Keratinocyte (primary cell): ENCODE measurements around the gene TMEM39B. TPM values are rescaled to one million over a fixed set of nuclear protein-coding genes. Genes with fewer than 3 reads are reported as not detected.

ENCODE experiments used
- DNase-seq: peaks from one replicate; pipeline ENCODE4 v3.0.0-alpha.2; 2011; ENCODE audit warnings: low read depth, missing footprints, low spot score
- FAIRE-seq: peaks from 2 replicates; lab custom pipeline; 2011; peaks lifted over from hg19 to GRCh38; lab: Jason Lieb, UNC
- H2AFZ ChIP-seq: 2 replicates; pipeline ENCODE4 v1.6.0; 2012; ENCODE audit warnings: low read length, control low read depth, inconsistent platforms; ENCODE audit not compliant: control insufficient read depth
- H3K27ac ChIP-seq: 2 replicates; pipeline ENCODE4 v1.5.1; 2011; ENCODE audit warnings: low read length; ENCODE audit not compliant: control insufficient read depth, insufficient read depth
- H3K27me3 ChIP-seq: 3 replicates; pipeline ENCODE4 v1.6.0; 2011; ENCODE audit warnings: low read length; ENCODE audit not compliant: control insufficient read depth, insufficient read depth; ENCODE audit errors: extremely low read depth
- H3K36me3 ChIP-seq, 2 experiments: 2 replicates in 1 of 2; 3 replicates in 1 of 2; pipeline ENCODE4 v1.5.1; 2011; ENCODE audit warnings: low read length in 2 of 2, mild to moderate bottlenecking in 1 of 2; ENCODE audit not compliant: control insufficient read depth in 2 of 2, insufficient read depth in 2 of 2; ENCODE audit errors: extremely low read depth in 1 of 2
- H3K4me1 ChIP-seq: 3 replicates; pipeline ENCODE4 v1.5.1; 2011; ENCODE audit warnings: low read length; ENCODE audit not compliant: control insufficient read depth, insufficient read depth; ENCODE audit errors: extremely low read depth
- H3K4me2 ChIP-seq: 3 replicates; pipeline ENCODE4 v1.6.0; 2011; ENCODE audit warnings: low read depth, low read length; ENCODE audit not compliant: control insufficient read depth, insufficient read depth; ENCODE audit errors: extremely low read depth
- H3K4me3 ChIP-seq, 3 experiments: fragments of 200-600 bp in 1 of 3; sonication (generic) in 1 of 3; 2 replicates in 2 of 3; 3 replicates in 1 of 3; pipeline ENCODE4 v1.5.1; 2011 to 2016; ENCODE audit warnings: low read length in 3 of 3, mild to moderate bottlenecking in 3 of 3, control low read depth in 2 of 3, inconsistent platforms in 1 of 3, low read depth in 1 of 3, mixed read lengths in 1 of 3, mixed run types in 1 of 3, moderate library complexity in 1 of 3; ENCODE audit not compliant: control insufficient read depth in 2 of 3, insufficient read depth in 2 of 3; ENCODE audit errors: extremely low read depth in 1 of 3
- H3K79me2 ChIP-seq: 2 replicates; pipeline ENCODE4 v1.6.0; 2012; ENCODE audit warnings: low read length; ENCODE audit not compliant: control insufficient read depth, insufficient read depth
- H3K9ac ChIP-seq: 3 replicates; pipeline ENCODE4 v1.6.0; 2011; ENCODE audit warnings: low read length; ENCODE audit not compliant: control insufficient read depth, insufficient read depth; ENCODE audit errors: extremely low read depth
- H3K9me1 ChIP-seq: 3 replicates; pipeline ENCODE4 v1.6.0; 2011; ENCODE audit warnings: low read length; ENCODE audit not compliant: control insufficient read depth, insufficient read depth; ENCODE audit errors: extremely low read depth
- H3K9me3 ChIP-seq: 2 replicates; pipeline ENCODE4 v1.5.1; 2012; ENCODE audit warnings: low read depth, low read length; ENCODE audit not compliant: control insufficient read depth
- H4K20me1 ChIP-seq: 3 replicates; pipeline ENCODE4 v1.6.0; 2011; ENCODE audit warnings: low read length; ENCODE audit not compliant: control insufficient read depth, insufficient read depth; ENCODE audit errors: extremely low read depth
- EZH2 ChIP-seq: IDR thresholded peaks from one replicate; pipeline ENCODE4 v1.6.1; 2012; ENCODE audit warnings: inconsistent platforms, mild to moderate bottlenecking, low read length, moderate library complexity
- dilution Hi-C: fragments of 300-500 bp; cut with MboI; formaldehyde crosslinking; loops from one replicate; pipeline ENCODE4 v1.7.0; 2020; ENCODE audit warnings: low sequenced_read_pairs; ENCODE audit not compliant: extremely low pct_ligation_motif_present
- polyA plus RNA-seq, 5 experiments: library from polyadenylated mRNA; depleted of rRNA in 3 of 5; stranded (reverse) in 3 of 5; stranded (forward) in 1 of 5; unstranded in 1 of 5; fragments of >200 nt; gene quantifications; 1 replicate in 1 of 5; 2 replicates in 3 of 5; 3 replicates in 1 of 5; pipeline versions ENCODE4 v1.2.1 to v1.2.3, GENCODE V29; 2011 to 2012; ENCODE audit warnings: missing spikeins in 2 of 5, low read depth in 1 of 5, low replicate concordance in 1 of 5
- TF ChIP-seq, protein P1 (sequence below), 3 experiments: IDR thresholded peaks in 1 of 3; conservative IDR thresholded peaks in 1 of 3; optimal IDR thresholded peaks in 1 of 3; 2 replicates in 2 of 3; 3 replicates in 1 of 3; pipeline versions ENCODE3 to v1.5.1; 2011; ENCODE audit warnings: low read length in 3 of 3, mild to moderate bottlenecking in 3 of 3, moderate library complexity in 2 of 3, control low read depth in 1 of 3, inconsistent platforms in 1 of 3; ENCODE audit not compliant: insufficient read depth in 2 of 3; ENCODE audit errors: extremely low read depth in 1 of 3

Gene TMEM39B
- polyA plus RNA-seq, 1 donor (not counting 4 experiments of a cell fraction or from before 2014, with no cell fraction given): 6.8 TPM

GRCh38 chr1:32045772-32046171, 27.0 kb upstream of the TMEM39B start:
- FAIRE-seq (no peak), DNase-seq (no peak)
- H3K36me3 ChIP-seq: peaks cover 34 to 40% of the 10 kb centered on the region in 2 experiments
- dilution Hi-C loops: no loop called here
- peaks cover 7% of the 10 kb centered on the region for H3K79me2 ChIP-seq
- no peaks in the 10 kb centered on the region for H3K9me3 ChIP-seq
- no peak overlapping the region for H3K27ac ChIP-seq
- H3K9ac ChIP-seq: no peak overlapping the region
- H3K4me2 ChIP-seq: no peak overlapping the region
- no peak overlapping the region for H3K4me3 ChIP-seq
- H3K27me3 ChIP-seq: no peaks in the 10 kb centered on the region
- no peak for TF ChIP-seq EZH2
- TF ChIP-seq, protein P1, sequence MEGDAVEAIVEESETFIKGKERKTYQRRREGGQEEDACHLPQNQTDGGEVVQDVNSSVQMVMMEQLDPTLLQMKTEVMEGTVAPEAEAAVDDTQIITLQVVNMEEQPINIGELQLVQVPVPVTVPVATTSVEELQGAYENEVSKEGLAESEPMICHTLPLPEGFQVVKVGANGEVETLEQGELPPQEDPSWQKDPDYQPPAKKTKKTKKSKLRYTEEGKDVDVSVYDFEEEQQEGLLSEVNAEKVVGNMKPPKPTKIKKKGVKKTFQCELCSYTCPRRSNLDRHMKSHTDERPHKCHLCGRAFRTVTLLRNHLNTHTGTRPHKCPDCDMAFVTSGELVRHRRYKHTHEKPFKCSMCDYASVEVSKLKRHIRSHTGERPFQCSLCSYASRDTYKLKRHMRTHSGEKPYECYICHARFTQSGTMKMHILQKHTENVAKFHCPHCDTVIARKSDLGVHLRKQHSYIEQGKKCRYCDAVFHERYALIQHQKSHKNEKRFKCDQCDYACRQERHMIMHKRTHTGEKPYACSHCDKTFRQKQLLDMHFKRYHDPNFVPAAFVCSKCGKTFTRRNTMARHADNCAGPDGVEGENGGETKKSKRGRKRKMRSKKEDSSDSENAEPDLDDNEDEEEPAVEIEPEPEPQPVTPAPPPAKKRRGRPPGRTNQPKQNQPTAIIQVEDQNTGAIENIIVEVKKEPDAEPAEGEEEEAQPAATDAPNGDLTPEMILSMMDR (optimal IDR thresholded peaks at IDR 0.05 in 1 of 3, IDR thresholded peaks at IDR 0.05 in 1 of 3, conservative IDR thresholded peaks at IDR 0.05 in 1 of 3; ENCODE audit: extremely low read depth in 1 of 3, insufficient read depth in 2 of 3, low read length in 3 of 3): no peak
- no peaks in the 10 kb centered on the region for H3K9me1 ChIP-seq
- H3K4me1 ChIP-seq: no peaks in the 10 kb centered on the region
- no peak overlapping the region for H2AFZ ChIP-seq
- no peaks in the 10 kb centered on the region for H4K20me1 ChIP-seq

GRCh38 chr1:32047701-32048100, 25.0 kb upstream of the TMEM39B start:
- H3K36me3 ChIP-seq: peaks cover 33 to 38% of the 10 kb centered on the region in 2 experiments
- DNase-seq (no peak), FAIRE-seq (no peak)
- H3K4me1 ChIP-seq: no peaks in the 10 kb centered on the region
- H3K27ac ChIP-seq: no peak overlapping the region
- H3K9me3 ChIP-seq: no peaks in the 10 kb centered on the region
- peaks cover 5% of the 10 kb centered on the region for H3K79me2 ChIP-seq
- H3K9me1 ChIP-seq: no peaks in the 10 kb centered on the region
- TF ChIP-seq EZH2: no peak
- TF ChIP-seq, protein P1 (optimal IDR thresholded peaks at IDR 0.05 in 1 of 3, IDR thresholded peaks at IDR 0.05 in 1 of 3, conservative IDR thresholded peaks at IDR 0.05 in 1 of 3; ENCODE audit: extremely low read depth in 1 of 3, insufficient read depth in 2 of 3, low read length in 3 of 3): no peak
- H2AFZ ChIP-seq: no peak overlapping the region
- no peak overlapping the region for H3K9ac ChIP-seq
- dilution Hi-C loops: no loop called here
- no peaks in the 10 kb centered on the region for H3K27me3 ChIP-seq
- no peak overlapping the region for H3K4me2 ChIP-seq
- H3K4me3 ChIP-seq: no peak overlapping the region
- no peaks in the 10 kb centered on the region for H4K20me1 ChIP-seq
